HepG2 (cell line): ENCODE results near the gene FABP6.

ENCODE experiments used
- BRCA1 ChIP-seq: sonication (generic); formaldehyde crosslinking; IDR thresholded peaks from 2 replicates; pipeline ENCODE4 v1.4.0; 2020; ENCODE audit warnings: missing genetic modification reagents
- CTCF ChIP-seq: sonication (generic); formaldehyde crosslinking; IDR thresholded peaks from 2 replicates; pipeline ENCODE4 v1.5.0; 2020; ENCODE audit warnings: mild to moderate bottlenecking, missing genetic modification reagents, moderate library complexity
- HBP1 ChIP-seq: IDR thresholded peaks from 2 replicates; pipeline ENCODE4 v1.6.1; 2016; ENCODE audit warnings: low read depth, control low read depth
- SKI ChIP-seq: fragments of 450-650 bp; IDR thresholded peaks from one replicate; pipeline ENCODE4 v1.6.1; 2018; ENCODE audit warnings: mild to moderate bottlenecking; ENCODE audit not compliant: partially characterized antibody
- SP5 ChIP-seq: IDR thresholded peaks from 2 replicates; pipeline ENCODE4 v1.6.1; 2016; ENCODE audit warnings: low read depth, borderline replicate concordance
- ZNF124 ChIP-seq: sonication (generic); formaldehyde crosslinking; IDR thresholded peaks from 2 replicates; pipeline ENCODE4 v1.4.0; 2020; ENCODE audit warnings: missing genetic modification reagents
- ZNF274 ChIP-seq: sonication (generic); formaldehyde crosslinking; IDR thresholded peaks from 2 replicates; pipeline ENCODE4 v1.5.1; 2020; ENCODE audit warnings: mild to moderate bottlenecking, missing genetic modification reagents
- ZSCAN9 ChIP-seq: IDR thresholded peaks from 2 replicates; pipeline ENCODE4 v1.6.1; 2016; ENCODE audit warnings: borderline replicate concordance
- TF ChIP-seq, protein P1 (sequence below): sonication (generic); formaldehyde crosslinking; IDR thresholded peaks from 2 replicates; pipeline ENCODE4 v1.5.0; 2020; ENCODE audit warnings: mild to moderate bottlenecking, missing genetic modification reagents

GRCh38 chr5:160284291-160284873 is 55.1 kb downstream of the FABP6 start:
- no peak for TF ChIP-seq CTCF (CRISPR knock-in tag)
- TF ChIP-seq ZNF274, result no peak
- no peak for TF ChIP-seq ZNF124 (CRISPR knock-in tag)
- TF ChIP-seq ZSCAN9 (CRISPR knock-in tag), result no peak
- TF ChIP-seq BRCA1 (CRISPR knock-in tag), result no peak
- no peak for TF ChIP-seq SP5 (CRISPR knock-in tag)
- no peak for TF ChIP-seq HBP1
- TF ChIP-seq, protein P1, sequence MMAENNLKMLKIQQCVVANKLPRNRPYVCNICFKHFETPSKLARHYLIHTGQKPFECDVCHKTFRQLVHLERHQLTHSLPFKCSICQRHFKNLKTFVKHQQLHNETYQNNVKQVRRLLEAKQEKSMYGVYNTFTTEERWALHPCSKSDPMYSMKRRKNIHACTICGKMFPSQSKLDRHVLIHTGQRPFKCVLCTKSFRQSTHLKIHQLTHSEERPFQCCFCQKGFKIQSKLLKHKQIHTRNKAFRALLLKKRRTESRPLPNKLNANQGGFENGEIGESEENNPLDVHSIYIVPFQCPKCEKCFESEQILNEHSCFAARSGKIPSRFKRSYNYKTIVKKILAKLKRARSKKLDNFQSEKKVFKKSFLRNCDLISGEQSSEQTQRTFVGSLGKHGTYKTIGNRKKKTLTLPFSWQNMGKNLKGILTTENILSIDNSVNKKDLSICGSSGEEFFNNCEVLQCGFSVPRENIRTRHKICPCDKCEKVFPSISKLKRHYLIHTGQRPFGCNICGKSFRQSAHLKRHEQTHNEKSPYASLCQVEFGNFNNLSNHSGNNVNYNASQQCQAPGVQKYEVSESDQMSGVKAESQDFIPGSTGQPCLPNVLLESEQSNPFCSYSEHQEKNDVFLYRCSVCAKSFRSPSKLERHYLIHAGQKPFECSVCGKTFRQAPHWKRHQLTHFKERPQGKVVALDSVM (CRISPR knock-in tag), result no peak
- no peak for TF ChIP-seq SKI
